ENCODE data around the gene NUDT4. TPM values are rescaled to one million over a fixed set of nuclear protein-coding genes. Genes with fewer than 3 reads are reported as not detected.

The NUDT4 gene
- total RNA-seq, 6 experiments from 2014 or later: 46.4 to 62.6 (median 51.6) TPM

DNA sequence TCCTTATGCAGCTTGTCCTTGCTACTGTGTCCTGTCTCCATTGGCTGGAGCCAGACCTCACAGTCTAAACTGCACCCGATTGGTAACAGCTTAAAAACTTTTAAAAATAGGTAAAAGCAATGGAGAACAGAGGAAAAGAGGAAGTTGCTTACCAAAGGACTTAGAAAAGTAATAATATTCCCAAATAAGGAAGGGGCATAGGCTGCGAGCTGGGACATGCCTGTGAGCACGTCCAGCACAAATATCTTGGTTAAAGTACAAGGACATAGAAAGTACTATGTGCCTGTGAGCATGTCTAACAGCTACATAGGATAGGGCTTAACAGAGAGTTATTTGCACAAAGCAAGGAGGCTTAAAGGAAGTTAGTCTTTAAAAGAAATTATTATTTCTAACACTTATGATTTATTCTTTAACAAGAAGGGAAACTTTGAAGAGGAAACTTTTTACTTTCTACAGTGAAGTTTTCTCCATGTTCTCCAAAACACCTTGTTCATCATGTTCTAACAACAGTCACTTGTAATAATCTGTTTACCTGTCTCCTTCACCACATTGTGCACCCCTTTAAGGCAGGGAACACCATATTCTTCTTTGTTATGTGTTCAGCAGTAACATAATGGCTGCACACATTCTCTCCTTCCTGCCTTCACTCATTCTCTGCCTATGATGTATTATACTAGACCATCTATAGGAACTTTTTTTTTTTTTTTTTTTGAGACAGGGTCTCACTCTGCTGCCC, 73.9 kb downstream of the NUDT4 start:
- Mint-ChIP-seq H3K4me1 (ENCODE audit: low read depth) (peaks cover 14% of the 10 kb centered on the region), H3K9me3 (no peaks in the 10 kb centered on the region; the same call in 1 of the 2 replicates), H3K27me3 (ENCODE audit: insufficient read depth) (peaks cover 1% of the 10 kb centered on the region; the same call in 1 of the 2 replicates), H3K27ac (no peak overlapping the region), H3K36me3 (ENCODE audit: low read depth) (no peaks in the 10 kb centered on the region), H3K4me3 (no peak overlapping the region)
- DNase-seq: no peak
- TF ChIP-seq, protein P1, sequence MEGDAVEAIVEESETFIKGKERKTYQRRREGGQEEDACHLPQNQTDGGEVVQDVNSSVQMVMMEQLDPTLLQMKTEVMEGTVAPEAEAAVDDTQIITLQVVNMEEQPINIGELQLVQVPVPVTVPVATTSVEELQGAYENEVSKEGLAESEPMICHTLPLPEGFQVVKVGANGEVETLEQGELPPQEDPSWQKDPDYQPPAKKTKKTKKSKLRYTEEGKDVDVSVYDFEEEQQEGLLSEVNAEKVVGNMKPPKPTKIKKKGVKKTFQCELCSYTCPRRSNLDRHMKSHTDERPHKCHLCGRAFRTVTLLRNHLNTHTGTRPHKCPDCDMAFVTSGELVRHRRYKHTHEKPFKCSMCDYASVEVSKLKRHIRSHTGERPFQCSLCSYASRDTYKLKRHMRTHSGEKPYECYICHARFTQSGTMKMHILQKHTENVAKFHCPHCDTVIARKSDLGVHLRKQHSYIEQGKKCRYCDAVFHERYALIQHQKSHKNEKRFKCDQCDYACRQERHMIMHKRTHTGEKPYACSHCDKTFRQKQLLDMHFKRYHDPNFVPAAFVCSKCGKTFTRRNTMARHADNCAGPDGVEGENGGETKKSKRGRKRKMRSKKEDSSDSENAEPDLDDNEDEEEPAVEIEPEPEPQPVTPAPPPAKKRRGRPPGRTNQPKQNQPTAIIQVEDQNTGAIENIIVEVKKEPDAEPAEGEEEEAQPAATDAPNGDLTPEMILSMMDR (IDR thresholded peaks at IDR 0.05): no peak

DNA sequence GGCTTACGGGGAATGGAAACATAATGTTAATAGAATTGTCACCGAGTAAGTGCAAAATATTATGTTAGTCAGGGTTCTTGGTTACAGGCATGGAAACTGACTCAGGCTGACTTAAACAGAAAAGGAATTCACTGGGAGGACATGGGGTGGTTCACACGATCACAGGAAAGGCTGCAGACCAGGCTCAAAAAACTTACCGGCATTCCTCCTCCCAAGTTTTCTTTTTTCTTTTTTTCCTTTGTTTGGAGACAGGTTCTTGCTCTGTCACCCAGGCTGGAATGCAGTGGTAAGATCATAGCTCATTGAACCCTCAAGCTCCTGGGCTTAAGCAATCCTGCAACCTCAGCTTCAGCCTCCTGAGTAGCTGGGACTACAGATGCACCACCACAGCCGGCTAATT, 75.9 kb downstream of the NUDT4 start:
- no peaks in the 10 kb centered on the region for H3K36me3 Mint-ChIP-seq (ENCODE audit: low read depth)
- H3K9me3 Mint-ChIP-seq: no peaks in the 10 kb centered on the region; the same call in 1 of the 2 replicates
- TF ChIP-seq, protein P1 (IDR thresholded peaks at IDR 0.05): no peak
- peak overlapping the region; percentile 70 for H3K27ac Mint-ChIP-seq
- peak overlapping the region; percentile 56; the same call in 1 of the 2 replicates for H3K4me3 Mint-ChIP-seq
- peaks cover 14% of the 10 kb centered on the region for H3K4me1 Mint-ChIP-seq (ENCODE audit: low read depth)
- peaks cover 1% of the 10 kb centered on the region; the same call in 1 of the 2 replicates for H3K27me3 Mint-ChIP-seq (ENCODE audit: insufficient read depth)
- DNase-seq: peak; percentile 50

DNA sequence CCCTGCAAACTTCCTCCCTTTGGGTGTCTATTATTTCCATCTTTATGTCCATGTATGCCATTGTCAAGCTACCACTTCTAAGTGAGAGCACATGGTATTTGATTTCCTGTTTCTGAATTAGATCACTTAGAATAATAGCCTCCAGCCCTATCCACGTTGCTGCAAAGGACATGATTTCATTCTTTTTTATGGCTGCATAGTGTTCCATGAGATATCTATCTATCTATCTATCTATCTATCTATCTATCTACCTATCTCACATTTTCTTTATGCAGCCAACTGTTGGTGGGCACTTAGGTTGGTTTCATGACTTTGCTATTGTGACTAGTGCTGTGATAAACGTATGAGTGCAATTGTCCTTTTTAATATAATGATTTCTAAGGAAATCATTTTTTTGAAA, 78.4 kb downstream of the NUDT4 start:
- no peaks in the 10 kb centered on the region; the same call in 1 of the 2 replicates for H3K9me3 Mint-ChIP-seq

More for the DNA sequence above, 78.4 kb downstream of the NUDT4 start:
- DNase-seq: no peak
- no peak overlapping the region for H3K27ac Mint-ChIP-seq
- H3K36me3 Mint-ChIP-seq (ENCODE audit: low read depth): no peaks in the 10 kb centered on the region
- TF ChIP-seq, protein P1 (IDR thresholded peaks at IDR 0.05): no peak
- H3K27me3 Mint-ChIP-seq (ENCODE audit: insufficient read depth): no peaks in the 10 kb centered on the region; the same call in 1 of the 2 replicates
- no peak overlapping the region for H3K4me3 Mint-ChIP-seq
- H3K4me1 Mint-ChIP-seq (ENCODE audit: low read depth): peaks cover 14% of the 10 kb centered on the region

Other genes starting within 250 kb of the NUDT4 start
- gene UBE2N, start 64.0 kb downstream of the NUDT4 start, total RNA-seq (2021; fragmentation: NEBNext Ultra II Directional; extraction: Animal tissue kit (Norgen Biotek cat#: 25700)): 100 to 1,000 TPM; 143 to 168 (median 157) TPM
- 10 to 100 TPM; 66.5 to 77.6 (median 73.9) TPM for gene MRPL42, start 89.6 kb downstream of the NUDT4 start, total RNA-seq (2021; fragmentation: NEBNext Ultra II Directional; extraction: Animal tissue kit (Norgen Biotek cat#: 25700))
- 10 to 100 TPM; 32.2 to 64.4 (median 58.8) TPM for gene SOCS2, start 194.8 kb downstream of the NUDT4 start, total RNA-seq (2021; fragmentation: NEBNext Ultra II Directional; extraction: Animal tissue kit (Norgen Biotek cat#: 25700))